Mucosa of stomach (tissue), 1 donor: ENCODE results near the gene ABITRAM.
"Not testable (repeated sequence)": the region's sequence is repeated elsewhere in the genome, so short reads cannot be mapped to it uniquely, and the experiment has no call there.

ENCODE experiments used
- H3K27me3 ChIP-seq: one replicate; pipeline ENCODE4 v1.7.0; 2013; ENCODE audit warnings: mild to moderate bottlenecking, low read length; ENCODE audit not compliant: control insufficient read depth, insufficient read depth
- H3K36me3 ChIP-seq: one replicate; pipeline ENCODE4 v1.7.0; 2013; ENCODE audit warnings: low read length; ENCODE audit not compliant: control insufficient read depth, insufficient read depth
- H3K4me1 ChIP-seq: one replicate; pipeline ENCODE4 v1.7.0; 2013; ENCODE audit warnings: mild to moderate bottlenecking, low read length; ENCODE audit not compliant: control insufficient read depth, insufficient read depth
- H3K4me3 ChIP-seq: one replicate; pipeline ENCODE4 v1.7.0; 2013; ENCODE audit warnings: low read length
- H3K9ac ChIP-seq: one replicate; pipeline ENCODE4 v1.7.0; 2013; ENCODE audit warnings: mild to moderate bottlenecking, low read length, moderate library complexity
- H3K9me3 ChIP-seq: one replicate; pipeline ENCODE4 v1.7.0; 2013; ENCODE audit warnings: mild to moderate bottlenecking, low read length, moderate library complexity; ENCODE audit not compliant: control insufficient read depth
- donor health status: Pancreatic carcinoma.

The ABITRAM gene

GRCh38 chr9:108934323-108934893 lies at the start of gene ABITRAM:
TSS of gene ABITRAM (plus strand) at chr9:108934400. CDS start at chr9:108934487, 87 bp downstream.
- Histone ChIP-seq H3K27me3 (no peaks in the 10 kb centered on the region), H3K9ac (peak within 1 kb of the TSS; percentile 83), H3K4me3 (peak within 1 kb of the TSS; percentile 70), H3K9me3 (no peaks in the 10 kb centered on the region), H3K36me3 (no peaks in the 10 kb centered on the region), H3K4me1 (peaks cover 14% of the 10 kb centered on the region)

GRCh38 chr9:108884701-108885100 lies 49.5 kb upstream of the ABITRAM start:
- Histone ChIP-seq H3K4me1 (no peaks in the 10 kb centered on the region), H3K9me3 (no peaks in the 10 kb centered on the region), H3K4me3 (no peak overlapping the region), H3K27me3 (no peaks in the 10 kb centered on the region), H3K36me3 (no peaks in the 10 kb centered on the region), H3K9ac (no peak overlapping the region)

DNA sequence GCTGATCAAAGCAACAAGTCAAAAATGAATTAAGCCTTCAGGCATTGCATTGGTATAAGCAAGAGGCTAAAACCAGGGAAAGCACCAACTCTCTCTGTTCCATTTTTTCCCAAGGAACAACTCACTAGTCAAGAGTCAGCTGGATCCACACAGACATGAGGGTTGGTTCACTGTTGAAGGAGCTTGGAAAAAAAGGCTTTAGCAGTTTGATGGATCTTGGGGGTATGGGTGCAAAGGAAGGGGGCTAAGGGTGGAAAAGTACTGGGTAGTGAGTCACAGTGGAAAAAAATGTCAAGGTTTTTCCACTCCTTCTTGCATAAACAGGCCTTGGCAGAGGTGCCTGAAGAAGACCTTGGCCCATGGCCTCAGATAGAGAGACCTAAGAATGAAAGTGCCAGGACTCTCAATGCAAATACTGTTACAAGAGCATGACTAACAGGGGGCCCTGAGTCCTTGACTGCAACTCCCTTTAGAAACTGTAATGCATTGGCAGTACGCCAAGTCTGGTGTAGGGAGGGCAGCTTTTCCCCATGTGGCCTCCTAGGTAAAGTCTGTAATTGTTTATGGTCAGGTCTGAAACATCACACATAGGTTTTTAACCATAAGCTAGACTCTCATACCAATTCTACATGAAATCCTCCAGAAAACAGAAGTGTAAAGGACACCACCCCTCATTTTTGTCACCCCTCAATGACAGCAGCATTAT lies 48.4 kb upstream of the ABITRAM start:
- H3K4me1 ChIP-seq, result no peaks in the 10 kb centered on the region
- H3K9ac ChIP-seq, result no peak overlapping the region
- H3K9me3 ChIP-seq, result no peaks in the 10 kb centered on the region
- no peaks in the 10 kb centered on the region for H3K27me3 ChIP-seq
- H3K4me3 ChIP-seq, result no peak overlapping the region
- H3K36me3 ChIP-seq, result no peaks in the 10 kb centered on the region

- not testable (repeated sequence) for H3K36me3 ChIP-seq, H3K27me3 ChIP-seq, H3K4me1 ChIP-seq, H3K9me3 ChIP-seq, H3K4me3 ChIP-seq, H3K9ac ChIP-seq
Observed at GRCh38 chr9:108886594-108887271, 47.5 kb upstream of the ABITRAM start.

GRCh38 chr9:108889649-108890067 lies 44.5 kb upstream of the ABITRAM start:
- Histone ChIP-seq H3K36me3 (no peaks in the 10 kb centered on the region), H3K9ac (no peak overlapping the region), H3K4me3 (no peak overlapping the region), H3K4me1 (no peaks in the 10 kb centered on the region), H3K9me3 (no peaks in the 10 kb centered on the region), H3K27me3 (no peaks in the 10 kb centered on the region)

- Histone ChIP-seq H3K9me3 (no peaks in the 10 kb centered on the region), H3K9ac (no peak overlapping the region), H3K27me3 (no peaks in the 10 kb centered on the region), H3K36me3 (no peaks in the 10 kb centered on the region), H3K4me3 (no peak overlapping the region), H3K4me1 (no peaks in the 10 kb centered on the region)
Observed at GRCh38 chr9:108894225-108894997, 39.8 kb upstream of the ABITRAM start.

DNA sequence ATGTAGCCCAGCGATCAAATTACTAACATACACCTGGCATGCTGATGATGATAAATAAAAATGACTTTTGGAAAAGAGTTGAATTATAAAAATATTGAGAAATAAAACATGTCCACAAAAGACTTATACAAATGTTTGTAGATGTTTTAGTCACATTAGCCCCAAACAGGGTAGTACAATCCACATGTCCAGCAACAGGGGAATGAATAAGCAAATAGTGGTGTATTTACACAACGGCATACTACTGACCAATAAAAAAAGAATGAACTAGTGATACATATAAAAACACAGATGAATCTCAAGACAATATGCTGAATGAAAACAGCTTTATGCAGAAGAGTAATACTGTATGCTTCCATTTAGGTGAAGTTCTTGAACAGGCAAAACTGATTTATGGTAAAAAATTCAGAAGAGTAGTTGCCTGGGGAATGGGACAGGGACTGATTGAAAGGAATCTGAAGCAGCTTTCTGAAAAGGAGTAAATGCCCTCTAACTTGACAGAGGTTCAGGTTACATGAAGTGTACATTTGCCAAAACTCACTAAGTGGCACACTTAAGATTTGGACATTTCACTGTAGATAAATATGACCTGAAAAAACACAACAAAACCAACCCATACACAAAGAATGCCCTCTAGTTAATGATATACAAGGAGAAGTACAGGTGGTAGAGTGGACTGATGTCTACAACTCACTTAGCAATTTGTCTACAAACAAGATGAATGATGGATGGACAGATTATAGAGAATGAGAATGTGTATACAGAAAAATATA lies 36.7 kb upstream of the ABITRAM start:
- Histone ChIP-seq H3K9me3 (no peaks in the 10 kb centered on the region), H3K4me3 (no peak overlapping the region), H3K4me1 (no peaks in the 10 kb centered on the region), H3K36me3 (no peaks in the 10 kb centered on the region), H3K9ac (no peak overlapping the region), H3K27me3 (no peaks in the 10 kb centered on the region)

DNA sequence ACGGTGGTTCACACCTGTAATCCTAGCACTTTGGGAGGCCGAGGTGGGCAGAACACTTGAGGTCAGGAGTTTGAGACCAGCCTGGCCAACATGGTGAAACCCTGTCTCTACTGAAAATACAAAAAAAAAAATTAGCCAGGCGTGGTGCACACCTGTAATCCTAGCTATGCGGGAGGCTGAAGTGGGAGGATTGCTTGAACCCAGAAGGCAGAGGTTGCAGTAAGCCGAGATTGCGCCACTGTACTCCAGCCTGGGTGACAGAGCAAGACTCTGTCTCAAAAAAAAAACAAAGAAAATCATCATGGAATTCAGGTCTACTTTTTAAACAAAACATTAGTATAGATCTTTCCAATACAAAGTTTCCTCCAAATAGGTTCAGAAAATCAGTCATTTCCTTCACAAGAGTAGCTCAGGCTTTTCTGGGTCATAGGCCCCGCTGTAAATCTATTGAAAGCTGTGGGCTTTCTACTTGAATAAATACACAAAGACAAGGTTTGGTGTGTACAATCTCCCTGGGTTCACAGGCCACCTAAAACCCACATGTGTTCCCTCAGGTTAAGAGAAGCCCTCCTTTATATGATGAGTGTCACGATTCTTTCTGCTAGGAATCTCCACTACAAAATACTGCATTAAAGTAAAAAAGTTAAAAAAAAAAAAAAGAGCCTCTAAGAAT lies 35.0 kb upstream of the ABITRAM start:
- H3K4me1 ChIP-seq, H3K4me3 ChIP-seq, H3K9me3 ChIP-seq, H3K36me3 ChIP-seq, H3K27me3 ChIP-seq, H3K9ac ChIP-seq: not testable (repeated sequence)

DNA sequence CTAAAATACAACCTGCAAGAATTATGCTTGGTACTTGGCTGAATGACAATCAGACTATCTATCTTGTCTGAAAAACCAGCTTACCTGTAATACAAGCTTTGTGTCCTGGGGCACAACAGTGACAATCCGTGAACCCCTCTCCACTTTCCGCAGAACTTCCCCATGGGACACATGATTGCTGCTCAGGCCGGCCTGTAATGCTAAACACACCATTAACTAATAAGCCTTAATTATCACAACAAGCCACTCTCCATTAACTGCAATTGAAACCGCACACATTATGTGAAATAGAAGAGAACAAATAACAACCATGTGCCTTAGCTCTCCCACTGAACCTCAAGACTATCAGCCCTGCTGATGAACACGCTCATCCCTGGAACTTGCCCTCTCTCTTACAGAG lies 34.0 kb upstream of the ABITRAM start:
- H3K4me1 ChIP-seq, result no peaks in the 10 kb centered on the region
- no peaks in the 10 kb centered on the region for H3K36me3 ChIP-seq
- no peak overlapping the region for H3K9ac ChIP-seq
- no peak overlapping the region for H3K4me3 ChIP-seq
- no peaks in the 10 kb centered on the region for H3K27me3 ChIP-seq
- H3K9me3 ChIP-seq, result no peaks in the 10 kb centered on the region

DNA sequence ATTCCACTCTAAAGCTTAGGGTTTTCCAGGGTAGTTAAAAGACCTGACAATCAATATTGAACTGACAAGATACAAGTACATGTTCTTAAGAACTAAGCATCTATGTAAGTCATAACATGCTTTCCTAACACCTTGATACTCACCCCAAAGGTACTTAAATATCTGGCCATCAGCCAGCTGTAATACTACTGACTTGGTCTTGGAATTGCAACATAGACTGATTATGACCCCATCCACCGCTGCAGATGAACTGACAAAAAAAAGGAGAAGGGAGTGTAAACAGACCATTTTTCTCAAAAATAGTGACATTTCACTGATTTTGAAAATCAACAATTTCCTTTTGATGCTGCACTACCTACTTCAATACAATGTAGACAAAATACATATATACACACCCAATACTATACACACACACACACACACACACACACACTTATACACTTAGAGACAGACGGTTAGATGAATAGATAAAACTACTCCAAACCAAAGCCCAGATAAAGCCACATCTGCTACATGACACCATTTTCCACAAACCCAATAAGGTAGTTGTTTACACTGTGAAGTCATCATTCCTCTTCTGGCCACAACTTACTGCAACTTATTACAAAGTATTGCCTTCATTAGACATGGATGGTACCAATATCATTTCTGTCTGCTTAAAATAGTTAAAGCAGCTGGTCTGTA lies 30.6 kb upstream of the ABITRAM start:
- no peak overlapping the region for H3K4me3 ChIP-seq
- H3K9me3 ChIP-seq, result no peaks in the 10 kb centered on the region
- no peaks in the 10 kb centered on the region for H3K36me3 ChIP-seq
- H3K27me3 ChIP-seq, result no peaks in the 10 kb centered on the region
- H3K9ac ChIP-seq, result no peak overlapping the region
- H3K4me1 ChIP-seq, result no peaks in the 10 kb centered on the region

DNA sequence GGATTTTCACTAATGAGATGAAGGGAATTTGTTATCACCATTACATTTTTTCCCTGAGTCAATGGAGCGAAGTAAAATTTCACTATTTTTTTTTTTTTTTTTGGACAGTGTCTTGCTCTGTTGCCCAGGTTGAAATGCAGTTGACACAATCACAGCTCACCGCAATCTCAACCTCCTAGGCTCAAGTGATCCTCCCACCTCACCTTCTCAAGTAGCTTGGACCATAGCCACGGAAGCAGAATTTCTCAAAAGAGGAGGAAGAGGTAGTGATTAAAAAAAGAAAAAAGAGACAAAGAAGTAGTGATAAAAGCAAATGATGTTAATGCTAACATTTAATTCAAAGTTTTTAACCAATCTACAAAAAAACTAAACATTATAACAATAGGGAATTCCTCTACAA lies 30.0 kb upstream of the ABITRAM start:
- Histone ChIP-seq H3K27me3 (no peaks in the 10 kb centered on the region), H3K9ac (no peak overlapping the region), H3K36me3 (no peaks in the 10 kb centered on the region), H3K9me3 (no peaks in the 10 kb centered on the region), H3K4me1 (no peaks in the 10 kb centered on the region), H3K4me3 (no peak overlapping the region)
